ENCODE measurements around the gene LRP8. TPM values are rescaled to one million over a fixed set of nuclear protein-coding genes. Genes with fewer than 3 reads are reported as not detected.

LRP8 gene
- total and polyA plus RNA-seq, 2 of the 13 experiments (the other 11 are each of a cell fraction or from before 2014, with no cell fraction given), result 17.3 to 17.4 TPM

GRCh38 chr1:53196485-53197290 is 131.2 kb downstream of the LRP8 start, which contains the start of gene CPT2 (continued):
- TF ChIP-seq SALL1 (CRISPR knock-in tag; IDR thresholded peaks at IDR 0.05), result peak; percentile 64
- TF ChIP-seq MXD4 (CRISPR knock-in tag; IDR thresholded peaks at IDR 0.05), result 0 out of 2 replicates have a peak, but pooled peaks have one; percentile 19
- no peak for TF ChIP-seq PHB2 (IDR thresholded peaks at IDR 0.05; ENCODE audit: partially characterized antibody)
- peak; percentile 93 for TF ChIP-seq POLR2G (IDR thresholded peaks at IDR 0.05; ENCODE audit: low read depth, low read length)
- TF ChIP-seq HOXA7 (CRISPR knock-in tag; IDR thresholded peaks at IDR 0.05), result no peak
- TF ChIP-seq GMEB2 (CRISPR knock-in tag; IDR thresholded peaks at IDR 0.05; ENCODE audit: low read depth), result no peak
- no peak for TF ChIP-seq PTBP1 (IDR thresholded peaks at IDR 0.05; ENCODE audit: low read depth, low read length, poor library complexity, severe bottlenecking)
- no peak for TF ChIP-seq FOXP1 (IDR thresholded peaks at IDR 0.05)
- 0 out of 2 replicates have a peak, but pooled peaks have one; percentile 1 for TF ChIP-seq FOXP1 (CRISPR knock-in tag; IDR thresholded peaks at IDR 0.05)
- no peak for TF ChIP-seq ZNF354B (CRISPR knock-in tag; IDR thresholded peaks at IDR 0.05)
- no peak for TF ChIP-seq NFE2L2 (IDR thresholded peaks at IDR 0.05; ENCODE audit: low read length)
- TF ChIP-seq TARDBP (CRISPR knock-in tag; IDR thresholded peaks at IDR 0.05), result no peak
- TF ChIP-seq PHF8 (CRISPR knock-in tag; IDR thresholded peaks at IDR 0.05), result peak; percentile 85
- peak; percentile 54 for TF ChIP-seq NCOR1 (IDR thresholded peaks at IDR 0.05; ENCODE audit: borderline replicate concordance, low read length)
- TF ChIP-seq ZZZ3 (CRISPR knock-in tag; IDR thresholded peaks at IDR 0.05; ENCODE audit: borderline replicate concordance), result no peak
- TF ChIP-seq PAX8 (CRISPR knock-in tag; IDR thresholded peaks at IDR 0.05; ENCODE audit: borderline replicate concordance), result no peak
- TF ChIP-seq ZBTB3 (CRISPR knock-in tag; IDR thresholded peaks at IDR 0.05; ENCODE audit: borderline replicate concordance, low read depth), result no peak
- TF ChIP-seq, protein P1, sequence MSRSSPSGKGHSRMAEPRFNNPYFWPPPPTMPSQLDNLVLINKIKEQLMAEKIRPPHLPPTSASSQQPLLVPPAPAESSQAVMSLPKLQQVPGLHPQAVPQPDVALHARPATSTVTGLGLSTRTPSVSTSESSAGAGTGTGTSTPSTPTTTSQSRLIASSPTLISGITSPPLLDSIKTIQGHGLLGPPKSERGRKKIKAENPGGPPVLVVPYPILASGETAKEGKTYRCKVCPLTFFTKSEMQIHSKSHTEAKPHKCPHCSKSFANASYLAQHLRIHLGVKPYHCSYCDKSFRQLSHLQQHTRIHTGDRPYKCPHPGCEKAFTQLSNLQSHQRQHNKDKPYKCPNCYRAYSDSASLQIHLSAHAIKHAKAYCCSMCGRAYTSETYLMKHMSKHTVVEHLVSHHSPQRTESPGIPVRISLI (CRISPR knock-in tag; IDR thresholded peaks at IDR 0.05; ENCODE audit: borderline replicate concordance), result no peak
- no peak for TF ChIP-seq DMAP1 (CRISPR knock-in tag; IDR thresholded peaks at IDR 0.05)
- TF ChIP-seq KDM4B (CRISPR knock-in tag; IDR thresholded peaks at IDR 0.05), result no peak
- peak; percentile 80; the same call in 1 of the 2 replicates for TF ChIP-seq ZNF607 (CRISPR knock-in tag; IDR thresholded peaks at IDR 0.05; ENCODE audit: borderline replicate concordance)
- TF ChIP-seq NCOA2 (CRISPR knock-in tag; IDR thresholded peaks at IDR 0.05), result no peak
- no peak for TF ChIP-seq ZSCAN12 (CRISPR knock-in tag; IDR thresholded peaks at IDR 0.05)
- TF ChIP-seq ZNF484 (CRISPR knock-in tag; IDR thresholded peaks at IDR 0.05; ENCODE audit: borderline replicate concordance, low read depth), result no peak
- TF ChIP-seq ZNF567 (CRISPR knock-in tag; IDR thresholded peaks at IDR 0.05; ENCODE audit: borderline replicate concordance), result 0 out of 2 replicates have a peak, but pooled peaks have one; percentile 59
- TF ChIP-seq SMAD1 (CRISPR knock-in tag; IDR thresholded peaks at IDR 0.05; ENCODE audit: borderline replicate concordance, low read depth), result no peak
